ENCODE results near the gene MUTYH.

DNA sequence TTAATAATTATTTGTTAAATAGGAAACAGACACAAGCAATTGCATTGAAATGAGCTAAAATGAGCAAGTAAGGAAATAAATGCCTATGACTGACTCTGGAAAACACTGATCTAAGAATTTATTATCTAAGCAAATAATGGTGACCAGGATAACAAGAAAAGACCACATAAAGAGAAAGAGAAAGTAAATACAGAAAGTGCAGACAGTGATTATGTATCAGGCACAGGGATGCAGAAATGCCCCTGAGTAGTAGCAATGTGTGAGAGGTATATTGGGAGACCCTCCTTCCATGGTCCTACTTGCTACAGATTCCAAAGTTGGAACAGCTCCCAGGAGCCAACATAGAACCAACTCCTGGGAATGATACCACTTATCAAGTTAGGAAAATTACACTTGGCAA lies 33.3 kb upstream of the MUTYH start:
- no peak for TF ChIP-seq CREB1 (IDR thresholded peaks at IDR 0.05; ENCODE audit: low read depth)
- no peak for TF ChIP-seq RAD21 (IDR thresholded peaks at IDR 0.05; ENCODE audit: low read depth)
- TF ChIP-seq CEBPB (IDR thresholded peaks at IDR 0.05) = no peak
- TF ChIP-seq REST (IDR thresholded peaks at IDR 0.05; ENCODE audit: low read depth) = no peak
